Mesenteric fat pad (tissue), 1 donor: ENCODE measurements around the gene ZC3H12C. TPM values are rescaled to one million over a fixed set of nuclear protein-coding genes. Genes with fewer than 3 reads are reported as not detected.

Source experiments
- DNase-seq: peaks from one replicate; pipeline ENCODE4 v3.0.0-alpha.2; 2020; ENCODE audit warnings: low spot score
- total RNA-seq: library from RNA; stranded (reverse); fragmentation: NEBNext Ultra II Directional; extraction: Animal tissue kit (Norgen Biotek cat#: 25700); gene quantifications from one replicate; pipeline ENCODE4 v1.2.1, GENCODE V29; 2021
- donor health status: DM: yes; HTN: yes; CAD: no.

ZC3H12C gene
- total RNA-seq, 1 donor from 2014 or later, result 14.9 TPM

GRCh38 chr11:110096496-110096895 lies 3.3 kb downstream of the ZC3H12C start:
- no peak for DNase-seq

GRCh38 chr11:110097459-110098012 lies 4.3 kb downstream of the ZC3H12C start:
- no peak for DNase-seq

- DNase-seq, result no peak
Observed at GRCh38 chr11:110098645-110099044, 5.5 kb downstream of the ZC3H12C start.

- no peak for DNase-seq
Observed at GRCh38 chr11:110100476-110101240, 7.5 kb downstream of the ZC3H12C start.

GRCh38 chr11:110106713-110107274 lies 13.6 kb downstream of the ZC3H12C start:
- DNase-seq, result no peak

- DNase-seq, result no peak
Observed at GRCh38 chr11:110110854-110111253, 17.7 kb downstream of the ZC3H12C start.

GRCh38 chr11:110112457-110112856 lies 19.3 kb downstream of the ZC3H12C start:
- DNase-seq, result no peak

GRCh38 chr11:110113505-110113904 lies 20.3 kb downstream of the ZC3H12C start:
- no peak for DNase-seq

GRCh38 chr11:110113973-110114372 lies 20.8 kb downstream of the ZC3H12C start:
- no peak for DNase-seq

GRCh38 chr11:110119317-110119716 lies 26.1 kb downstream of the ZC3H12C start:
- DNase-seq, result no peak

- DNase-seq, result no peak
Observed at GRCh38 chr11:110121204-110121603, 28.0 kb downstream of the ZC3H12C start.

- DNase-seq, result no peak
Observed at GRCh38 chr11:110123003-110123402, 29.8 kb downstream of the ZC3H12C start.

- no peak for DNase-seq
Observed at GRCh38 chr11:110124605-110125004, 31.4 kb downstream of the ZC3H12C start.

- DNase-seq, result no peak
Observed at GRCh38 chr11:110125632-110126031, 32.4 kb downstream of the ZC3H12C start.

- no peak for DNase-seq
Observed at GRCh38 chr11:110126936-110127335, 33.7 kb downstream of the ZC3H12C start.

GRCh38 chr11:110128161-110128560 lies 35.0 kb downstream of the ZC3H12C start:
- DNase-seq, result no peak

- no peak for DNase-seq
Observed at GRCh38 chr11:110130642-110131238, 37.5 kb downstream of the ZC3H12C start.

- no peak for DNase-seq
Observed at GRCh38 chr11:110131386-110132123, 38.4 kb downstream of the ZC3H12C start.

- no peak for DNase-seq
Observed at GRCh38 chr11:110133160-110133559, 40.0 kb downstream of the ZC3H12C start.

GRCh38 chr11:110134110-110134509 lies 40.9 kb downstream of the ZC3H12C start:
- no peak for DNase-seq

GRCh38 chr11:110141812-110142211 lies 48.6 kb downstream of the ZC3H12C start:
- DNase-seq, result no peak
